Peyer's patch (tissue), 4 donors: ENCODE results near the gene TMEM81. TPM values are rescaled to one million over a fixed set of nuclear protein-coding genes. Genes with fewer than 3 reads are reported as not detected.

Source experiments
- DNase-seq, 3 donors: peaks; one replicate each; pipeline ENCODE4 v3.0.0-alpha.2; 2017 to 2019
- H3K27ac ChIP-seq, 4 donors: fragments of 200-600 bp; sonication (generic); one replicate each; pipeline ENCODE4 v1.5.1; 2016 to 2019
- H3K27me3 ChIP-seq, 2 donors: fragments of 200-600 bp; sonication (generic); one replicate each; pipeline ENCODE4 v1.5.1; 2019
- H3K36me3 ChIP-seq, 3 donors: fragments of 200-600 bp; sonication (generic); one replicate each; pipeline ENCODE4 v1.5.1; 2016 to 2019
- H3K4me1 ChIP-seq, 4 donors: fragments of 200-600 bp; sonication (generic); one replicate each; pipeline ENCODE4 v1.5.1; 2016 to 2019
- H3K4me3 ChIP-seq, 4 donors: fragments of 200-600 bp; sonication (generic); 1 replicate in 3 of 4; 2 replicates in 1 of 4; pipeline ENCODE4 v1.5.1; 2016 to 2019; ENCODE audit warnings: mild to moderate bottlenecking in 1 of 4
- H3K9me3 ChIP-seq, 4 donors: fragments of 200-600 bp; sonication (generic); one replicate each; pipeline ENCODE4 v1.5.1; 2016 to 2019; ENCODE audit warnings: mild to moderate bottlenecking in 1 of 4
- CTCF ChIP-seq, 6 experiments: fragments of 450-650 bp in 4 of 6; fragments of 200-600 bp in 2 of 6; sonication (generic) in 1 of 6; IDR thresholded peaks; one replicate each; pipeline ENCODE4 v1.5.1; 2017 to 2019; ENCODE audit warnings: antibody characterized with exemption in 6 of 6, mild to moderate bottlenecking in 3 of 6, moderate library complexity in 1 of 6
- POLR2A ChIP-seq, 2 donors: fragments of 450-650 bp; IDR thresholded peaks; one replicate each; pipeline ENCODE4 v1.5.1; 2017; ENCODE audit warnings: antibody characterized with exemption in 2 of 2, mild to moderate bottlenecking in 2 of 2, moderate library complexity in 2 of 2
- total RNA-seq, 4 donors: library from RNA; depleted of rRNA; stranded (reverse); fragments of >200 nt; gene quantifications; one replicate each; pipeline ENCODE4 v1.1.0, GENCODE V29; 2016

The TMEM81 gene
- total RNA-seq, 4 donors from 2014 or later: 0.88 to 3.3 (median 2.6) TPM

GRCh38 chr1:205076245-205076761 lies 8.0 kb downstream of the TMEM81 start:
- TF ChIP-seq POLR2A (IDR thresholded peaks at IDR 0.05) (no peak), CTCF (IDR thresholded peaks at IDR 0.05) (no peak)
- Histone ChIP-seq H3K9me3 (no peaks in the 10 kb centered on the region), H3K27me3 (no peaks in the 10 kb centered on the region), H3K27ac (no peak overlapping the region), H3K4me3 (no peak overlapping the region), H3K4me1 (no peaks in the 10 kb centered on the region), H3K36me3 (no peaks in the 10 kb centered on the region)
- DNase-seq: peak in 1 of 3 donors; percentile 0

GRCh38 chr1:205075642-205076155 lies 8.6 kb downstream of the TMEM81 start:
- Histone ChIP-seq H3K4me1 (no peaks in the 10 kb centered on the region), H3K4me3 (no peak overlapping the region), H3K27me3 (no peaks in the 10 kb centered on the region), H3K9me3 (no peaks in the 10 kb centered on the region), H3K36me3 (no peaks in the 10 kb centered on the region), H3K27ac (no peak overlapping the region)
- DNase-seq: peak in 1 of 3 donors; percentile 0
- no peak for TF ChIP-seq POLR2A (IDR thresholded peaks at IDR 0.05)
- no peak for TF ChIP-seq CTCF (IDR thresholded peaks at IDR 0.05)

- no peaks in the 10 kb centered on the region for H3K4me1 ChIP-seq
- H3K4me3 ChIP-seq: no peak overlapping the region
- TF ChIP-seq CTCF (IDR thresholded peaks at IDR 0.05): no peak
- no peak for TF ChIP-seq POLR2A (IDR thresholded peaks at IDR 0.05)
- no peaks in the 10 kb centered on the region for H3K36me3 ChIP-seq
- no peak overlapping the region for H3K27ac ChIP-seq
- H3K27me3 ChIP-seq: no peaks in the 10 kb centered on the region
- H3K9me3 ChIP-seq: no peaks in the 10 kb centered on the region
- no peak for DNase-seq
These were observed 9.7 kb downstream of the TMEM81 start for GRCh38 chr1:205074513-205074912.

GRCh38 chr1:205074084-205074483 lies 10.2 kb downstream of the TMEM81 start:
- no peak for TF ChIP-seq POLR2A (IDR thresholded peaks at IDR 0.05)
- no peak for TF ChIP-seq CTCF (IDR thresholded peaks at IDR 0.05)
- H3K9me3 ChIP-seq: no peaks in the 10 kb centered on the region
- DNase-seq: no peak
- H3K36me3 ChIP-seq: no peaks in the 10 kb centered on the region
- no peak overlapping the region for H3K4me3 ChIP-seq
- no peak overlapping the region for H3K27ac ChIP-seq
- H3K4me1 ChIP-seq: no peaks in the 10 kb centered on the region
- H3K27me3 ChIP-seq: no peaks in the 10 kb centered on the region

- Histone ChIP-seq H3K36me3 (no peaks in the 10 kb centered on the region), H3K27me3 (no peaks in the 10 kb centered on the region), H3K4me3 (no peak overlapping the region), H3K9me3 (no peaks in the 10 kb centered on the region), H3K27ac (no peak overlapping the region), H3K4me1 (no peaks in the 10 kb centered on the region)
- DNase-seq: no peak
- TF ChIP-seq POLR2A (IDR thresholded peaks at IDR 0.05) (no peak), CTCF (IDR thresholded peaks at IDR 0.05) (no peak)
These were observed 10.7 kb downstream of the TMEM81 start for GRCh38 chr1:205073511-205073910.

- Histone ChIP-seq H3K4me1 (no peaks in the 10 kb centered on the region), H3K4me3 (no peak overlapping the region), H3K9me3 (no peaks in the 10 kb centered on the region), H3K27ac (no peak overlapping the region), H3K27me3 (no peaks in the 10 kb centered on the region), H3K36me3 (no peaks in the 10 kb centered on the region)
- no peak for DNase-seq
- no peak for TF ChIP-seq CTCF (IDR thresholded peaks at IDR 0.05)
- TF ChIP-seq POLR2A (IDR thresholded peaks at IDR 0.05): no peak
These were observed 11.4 kb downstream of the TMEM81 start for GRCh38 chr1:205072881-205073280.
